CD4-positive, alpha-beta T cell treated with Interleukin-17A for 1 hour (primary cell): ENCODE data around the gene OPCML.

ENCODE experiments used
- DNase-seq: peaks from one replicate; pipeline ENCODE4 v3.0.0-alpha.2; 2020

OPCML gene

DNA sequence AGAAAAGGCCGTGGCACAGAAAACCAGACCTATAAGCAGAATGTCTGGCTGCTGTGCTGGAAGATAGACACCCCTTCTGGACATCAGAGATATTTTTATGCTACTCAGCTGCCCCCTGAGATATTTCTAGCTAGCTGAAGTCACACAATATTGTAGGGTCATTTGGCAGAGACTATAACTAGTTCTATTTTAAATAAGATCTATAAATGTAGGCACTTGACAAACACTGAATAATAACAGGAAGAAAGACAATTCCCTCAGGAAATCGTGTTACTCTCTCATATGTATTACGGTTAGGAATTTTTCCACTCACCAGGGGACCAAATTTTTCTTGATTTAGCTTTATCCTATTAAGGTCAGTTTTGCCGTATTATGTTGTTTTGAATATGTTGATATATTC is 845.4 kb downstream of the OPCML start:
- DNase-seq = no peak

GRCh38 chr11:132685174-132685611 is 847.1 kb downstream of the OPCML start:
- no peak for DNase-seq

- no peak for DNase-seq
Observed at GRCh38 chr11:132683602-132684001, 848.7 kb downstream of the OPCML start.

- no peak for DNase-seq
Observed at GRCh38 chr11:132681971-132682370, 850.3 kb downstream of the OPCML start.

GRCh38 chr11:132680584-132680983 is 851.7 kb downstream of the OPCML start:
- no peak for DNase-seq

- DNase-seq = no peak
Observed at GRCh38 chr11:132674151-132674550, 858.1 kb downstream of the OPCML start.

- no peak for DNase-seq
Observed at GRCh38 chr11:132671851-132672370, 860.4 kb downstream of the OPCML start.

DNA sequence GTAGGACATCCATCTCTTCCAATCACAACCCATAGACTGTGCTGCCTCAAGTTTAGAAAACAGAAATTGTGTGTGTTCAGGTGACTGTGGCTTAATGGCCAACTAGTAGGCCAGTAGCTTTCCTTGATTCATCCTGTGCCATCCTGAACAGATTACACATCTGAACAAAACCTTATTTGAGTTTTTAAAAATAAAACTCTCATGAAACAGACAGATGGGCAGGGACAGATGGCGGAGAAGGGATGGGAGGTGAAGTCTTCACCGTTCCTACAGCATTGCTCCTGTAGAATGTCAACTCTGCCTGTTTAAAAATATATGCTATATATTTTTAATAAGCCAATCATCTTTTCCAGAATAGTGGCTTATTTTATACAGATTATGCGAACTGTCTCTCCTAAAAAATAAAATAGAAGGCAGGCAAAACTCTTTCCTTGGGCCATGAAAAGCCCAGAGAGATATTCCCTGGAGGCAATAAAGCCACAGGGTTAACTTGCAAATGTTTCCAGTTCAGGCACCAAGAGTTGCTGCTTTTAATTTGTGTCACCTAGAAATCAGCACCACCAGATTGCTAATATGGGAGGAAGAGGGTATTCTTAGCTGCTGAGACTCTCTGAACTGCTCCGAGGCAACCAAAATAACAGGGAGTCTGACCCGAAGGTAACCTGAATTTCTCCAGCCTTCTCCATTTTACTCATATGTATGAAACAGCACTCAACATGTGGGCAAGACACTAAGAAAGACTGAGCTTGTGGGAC is 861.2 kb downstream of the OPCML start:
- DNase-seq = no peak

- DNase-seq = no peak
Observed at GRCh38 chr11:132669949-132670348, 862.4 kb downstream of the OPCML start.

- no peak for DNase-seq
Observed at GRCh38 chr11:132665205-132665604, 867.1 kb downstream of the OPCML start.

DNA sequence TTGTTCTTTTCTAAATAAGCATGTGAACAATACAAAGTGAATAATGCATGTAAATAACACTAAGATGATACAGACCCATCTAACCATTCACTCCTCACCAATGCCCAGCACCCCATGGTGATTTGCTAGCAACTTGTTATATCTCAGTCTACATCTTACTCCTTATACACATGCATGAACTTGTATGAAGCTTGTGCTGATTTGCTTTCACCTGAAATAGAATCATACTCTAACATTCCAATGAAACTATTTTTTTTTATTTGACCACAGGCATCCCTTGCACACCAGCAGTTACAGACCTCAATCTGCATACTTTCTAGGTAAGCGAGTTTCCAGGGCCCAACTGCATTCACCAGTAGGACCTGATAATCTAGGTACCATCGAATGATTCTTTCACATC is 873.6 kb downstream of the OPCML start:
- no peak for DNase-seq

DNA sequence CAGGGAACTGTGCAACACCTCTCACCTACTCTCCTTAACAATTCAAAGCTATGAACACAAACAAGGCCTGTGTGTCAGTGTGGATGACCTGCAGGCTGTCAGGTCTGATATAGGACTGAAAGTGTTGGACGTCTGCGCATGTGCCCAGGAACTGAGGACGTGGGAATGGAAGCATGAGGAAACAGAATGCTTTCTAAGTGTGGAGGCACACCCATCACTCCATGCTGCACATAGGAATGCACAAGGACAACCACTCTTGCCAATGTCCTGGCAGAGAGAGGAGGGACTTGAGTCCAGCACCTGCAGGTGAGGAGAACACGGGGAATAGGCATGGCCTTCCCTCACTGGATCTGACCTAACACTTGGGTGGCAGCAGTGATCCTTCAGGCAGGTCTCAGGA is 874.3 kb downstream of the OPCML start:
- DNase-seq = no peak

GRCh38 chr11:132655187-132655855 is 877.0 kb downstream of the OPCML start:
- DNase-seq = no peak

DNA sequence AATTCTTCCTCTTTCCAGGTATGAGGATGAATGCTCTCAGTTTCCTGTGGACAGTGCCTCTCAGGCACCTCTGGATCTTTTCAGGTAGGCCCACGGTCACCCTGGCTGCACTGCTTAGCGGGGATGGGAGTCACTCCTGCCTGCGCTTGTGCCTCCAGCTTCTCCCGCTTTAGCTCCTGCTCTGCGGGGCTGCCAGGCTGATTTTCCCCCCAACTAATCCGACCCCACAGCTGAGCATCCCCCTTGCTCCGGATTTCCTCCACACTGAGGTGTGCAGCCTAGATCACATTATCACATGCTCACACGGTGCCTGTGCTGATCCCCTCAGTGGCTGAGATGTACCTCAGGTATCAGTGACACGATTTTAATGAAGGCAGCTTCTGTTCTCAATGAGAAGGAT is 879.1 kb downstream of the OPCML start:
- no peak for DNase-seq

- no peak for DNase-seq
Observed at GRCh38 chr11:132650969-132651720, 881.2 kb downstream of the OPCML start.

DNA sequence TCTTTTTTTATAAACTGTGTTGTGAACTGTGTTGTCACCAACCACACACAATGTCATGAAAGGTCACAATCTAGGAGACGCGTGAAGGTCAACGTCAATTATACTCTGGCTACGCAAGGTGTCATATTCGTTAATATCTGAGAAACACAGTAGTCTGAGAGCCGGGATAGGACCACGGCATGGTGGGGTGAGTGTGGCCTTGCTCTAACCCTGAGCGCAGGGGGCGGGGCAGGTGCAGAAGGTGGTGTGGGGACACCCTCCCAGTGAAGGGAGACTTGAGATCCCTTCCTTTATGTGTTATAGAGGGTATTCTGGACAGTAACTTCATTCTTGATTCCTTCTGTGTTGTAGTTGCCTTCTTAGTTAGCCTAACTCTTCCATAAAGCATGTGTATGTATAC is 883.0 kb downstream of the OPCML start:
- DNase-seq = no peak

- no peak for DNase-seq
Observed at GRCh38 chr11:132648851-132649250, 883.5 kb downstream of the OPCML start.

- DNase-seq = no peak
Observed at GRCh38 chr11:132646890-132647289, 885.4 kb downstream of the OPCML start.

- no peak for DNase-seq
Observed at GRCh38 chr11:132644520-132645239, 887.6 kb downstream of the OPCML start.

- no peak for DNase-seq
Observed at GRCh38 chr11:132643239-132643638, 889.1 kb downstream of the OPCML start.

DNA sequence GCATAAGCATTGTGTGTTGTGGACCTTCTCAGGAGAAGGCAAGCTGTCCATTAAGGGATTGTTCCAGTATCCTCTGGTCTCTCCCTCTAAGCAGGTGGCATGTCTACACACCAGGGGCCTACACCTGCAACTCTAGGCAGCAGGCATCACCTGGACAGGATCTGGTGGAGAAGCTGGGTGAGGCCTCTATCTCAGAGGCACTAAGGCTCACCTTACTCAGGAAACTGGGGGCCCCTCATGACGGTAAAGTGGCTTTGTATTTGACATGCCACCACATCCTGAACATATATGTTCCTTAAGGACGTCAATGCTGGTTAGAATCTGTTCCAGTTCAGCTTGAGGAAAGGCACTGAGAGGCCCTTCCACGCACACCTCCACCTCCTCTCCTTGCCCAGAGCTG is 891.3 kb downstream of the OPCML start:
- no peak for DNase-seq

- no peak for DNase-seq
Observed at GRCh38 chr11:132639986-132640385, 892.3 kb downstream of the OPCML start.

- no peak for DNase-seq
Observed at GRCh38 chr11:132639403-132639802, 892.9 kb downstream of the OPCML start.
